HCT116 (cell line): ENCODE results near the gene MAP4K4.

Source experiments
- ATF3 ChIP-seq: IDR thresholded peaks from 2 replicates; pipeline ENCODE4 v1.6.1; 2012
- CTCF ChIP-seq, 3 experiments: fragments of 200-600 bp in 1 of 3; sonication (generic) in 1 of 3; IDR thresholded peaks in 2 of 3; conservative IDR thresholded peaks in 1 of 3; 2 replicates each; pipeline ENCODE4 v1.5.1; 2012 to 2017; ENCODE audit warnings: low read depth in 2 of 3, low read length in 2 of 3, antibody characterized with exemption in 1 of 3, borderline replicate concordance in 1 of 3, control low read depth in 1 of 3, mild to moderate bottlenecking in 1 of 3, mixed read lengths in 1 of 3, mixed run types in 1 of 3, moderate library complexity in 1 of 3; ENCODE audit not compliant: insufficient read depth in 1 of 3
- EZH2 ChIP-seq: fragments of 200-600 bp; sonication (generic); IDR thresholded peaks from 2 replicates; pipeline ENCODE4 v1.6.1; 2017; ENCODE audit warnings: antibody characterized with exemption, mixed run types
- EZH2phosphoT487 ChIP-seq: fragments of 200-600 bp; IDR thresholded peaks from 2 replicates; pipeline ENCODE4 v1.6.1; 2018; ENCODE audit warnings: antibody characterized with exemption, borderline replicate concordance
- FOSL1 ChIP-seq: IDR thresholded peaks from 2 replicates; pipeline ENCODE4 v1.6.1; 2012; ENCODE audit warnings: low read depth
- POLR2A ChIP-seq: IDR thresholded peaks from 2 replicates; pipeline ENCODE4 v1.7.0; 2011; ENCODE audit warnings: borderline replicate concordance; ENCODE audit not compliant: insufficient read depth, insufficient read length; ENCODE audit errors: extremely low read depth
- POLR2AphosphoS5 ChIP-seq: IDR thresholded peaks from 2 replicates; pipeline ENCODE4 v1.6.1; 2011; ENCODE audit warnings: mild to moderate bottlenecking, low read depth, low read length, moderate library complexity
- RAD21 ChIP-seq: IDR thresholded peaks from 2 replicates; pipeline ENCODE4 v1.6.1; 2012; ENCODE audit warnings: low read depth, mild to moderate bottlenecking
- SIN3A ChIP-seq: IDR thresholded peaks from 2 replicates; pipeline ENCODE4 v1.6.1; 2012; ENCODE audit warnings: low read depth
- SP1 ChIP-seq: IDR thresholded peaks from 2 replicates; pipeline ENCODE4 v1.6.1; 2012; ENCODE audit warnings: low read depth
- YY1 ChIP-seq: IDR thresholded peaks from 2 replicates; pipeline ENCODE4 v1.6.1; 2011; ENCODE audit warnings: low read length, low read depth, moderate library complexity, mild to moderate bottlenecking; ENCODE audit not compliant: insufficient replicate concordance; ENCODE audit errors: extremely low read depth

- TF ChIP-seq SIN3A (no peak), FOSL1 (no peak), CTCF (IDR thresholded peaks at IDR 0.05 in 2 of 3, conservative IDR thresholded peaks at IDR 0.05 in 1 of 3; ENCODE audit: borderline replicate concordance in 1 of 3, insufficient read depth in 1 of 3, low read depth in 2 of 3, low read length in 2 of 3) (no peak), POLR2AphosphoS5 (no peak), EZH2 (no peak), POLR2A (no peak), RAD21 (no peak), ATF3 (no peak), YY1 (no peak), SP1 (no peak), EZH2phosphoT487 (no peak)
Observed at GRCh38 chr2:101821059-101821805, 123.7 kb downstream of the MAP4K4 start.
